HL-60/S4 treated with phorbol 12-myristate 13-acetate at 8.2 ng/mL for 4 days and 3 days (cell line): ENCODE results near the gene MAD1L1.

Source experiments
- in situ Hi-C: fragments of 300-500 bp; cut with MboI; formaldehyde crosslinking; loops from 2 replicates; pipeline ENCODE4 v1.15.0; 2022; ENCODE audit warnings: low sequenced_read_pairs

The MAD1L1 gene

DNA sequence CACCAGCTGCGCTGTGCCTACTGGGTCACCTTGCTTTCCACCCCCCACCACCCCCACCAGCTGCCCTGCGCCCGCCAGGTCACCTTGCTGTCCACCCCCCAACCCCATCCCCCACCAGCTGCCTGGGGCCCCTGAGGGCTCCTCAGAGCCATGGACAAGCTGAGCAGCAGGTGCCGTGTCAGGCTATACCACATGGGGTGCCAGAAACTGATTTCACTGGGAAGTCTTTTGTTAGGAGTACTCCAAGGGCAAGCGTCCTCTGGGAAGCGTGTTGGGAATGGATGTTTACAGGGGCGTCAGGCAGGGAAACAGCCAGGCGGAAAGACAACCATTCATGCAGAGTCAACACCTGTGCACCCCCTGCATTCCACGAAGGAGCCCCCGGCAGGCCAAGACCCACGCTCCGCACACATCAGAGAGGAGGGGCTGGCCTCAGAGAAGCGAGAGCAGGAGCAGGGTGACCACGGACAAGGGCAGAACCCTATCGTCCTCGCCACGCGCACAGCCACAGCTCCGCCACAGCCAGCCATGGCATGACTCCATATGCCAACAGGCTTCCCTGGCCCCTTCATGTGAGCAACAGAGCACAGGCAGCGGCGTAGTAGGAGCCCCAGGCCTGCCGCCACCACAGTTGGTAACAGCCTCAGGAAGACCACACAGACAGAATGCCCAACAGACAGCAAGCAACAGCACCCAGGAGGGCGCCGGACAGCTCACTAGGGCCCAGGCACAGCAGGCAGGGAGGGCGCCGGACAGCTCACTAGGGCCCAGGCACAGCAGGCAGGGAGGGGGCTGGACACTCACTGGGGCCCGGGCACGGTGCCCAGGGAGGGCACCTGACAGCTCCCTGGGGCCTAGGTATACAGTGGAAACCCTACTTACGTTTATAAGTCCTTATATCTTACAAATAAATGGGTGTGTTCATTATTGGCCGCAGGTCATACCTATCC, 180.8 kb downstream of the MAD1L1 start:
- in situ Hi-C loops: no loop called here

DNA sequence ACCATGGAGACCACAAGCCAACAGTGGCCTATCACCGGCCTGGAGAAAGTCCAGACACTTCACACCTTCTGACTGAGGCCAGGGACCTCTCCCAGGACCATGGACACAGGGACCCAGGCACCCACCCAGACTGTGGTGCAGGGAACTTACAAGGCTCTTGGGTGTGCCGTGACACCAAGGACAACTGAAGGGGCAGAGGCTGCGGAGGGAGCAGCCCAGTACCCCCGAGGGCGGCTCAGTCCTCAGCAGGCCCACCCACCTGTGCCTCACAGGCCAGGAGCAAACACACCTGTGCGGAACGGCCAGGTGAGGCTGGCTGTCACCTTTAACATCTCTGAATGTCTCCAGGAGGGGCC, 182.3 kb downstream of the MAD1L1 start:
- in situ Hi-C loops: no loop called here

DNA sequence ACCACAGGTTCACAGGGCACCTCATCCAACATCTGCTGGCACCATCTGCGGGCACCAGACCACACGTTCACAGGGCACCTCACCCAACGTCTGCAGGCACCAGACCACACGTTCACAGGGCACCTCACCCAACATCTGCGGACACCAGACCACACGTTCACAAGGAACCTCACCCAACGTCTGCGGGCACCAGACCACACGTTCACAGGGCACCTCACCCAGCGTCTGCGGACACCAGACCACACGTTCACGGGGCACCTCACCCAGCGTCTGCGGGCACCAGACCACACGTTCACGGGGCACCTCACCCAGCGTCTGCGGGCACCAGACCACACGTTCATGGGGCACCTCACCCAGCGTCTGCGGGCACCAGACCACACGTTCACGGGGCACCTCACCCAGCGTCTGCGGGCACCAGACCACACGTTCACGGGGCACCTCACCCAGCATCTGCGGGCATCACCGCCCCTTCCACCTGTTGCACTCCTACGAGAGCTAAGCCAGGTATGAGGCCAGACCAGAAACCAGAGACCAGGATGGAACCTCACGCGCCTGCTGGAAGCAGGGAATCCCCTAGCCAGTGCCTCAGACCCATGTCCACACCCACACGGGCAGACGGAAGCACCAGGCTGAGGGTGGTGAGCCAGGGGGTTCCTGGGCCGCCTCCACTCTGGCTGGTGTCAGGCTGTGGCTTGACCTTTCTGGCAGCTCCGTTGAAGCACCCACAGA, 182.8 kb downstream of the MAD1L1 start:
- in situ Hi-C loops: no loop called here

DNA sequence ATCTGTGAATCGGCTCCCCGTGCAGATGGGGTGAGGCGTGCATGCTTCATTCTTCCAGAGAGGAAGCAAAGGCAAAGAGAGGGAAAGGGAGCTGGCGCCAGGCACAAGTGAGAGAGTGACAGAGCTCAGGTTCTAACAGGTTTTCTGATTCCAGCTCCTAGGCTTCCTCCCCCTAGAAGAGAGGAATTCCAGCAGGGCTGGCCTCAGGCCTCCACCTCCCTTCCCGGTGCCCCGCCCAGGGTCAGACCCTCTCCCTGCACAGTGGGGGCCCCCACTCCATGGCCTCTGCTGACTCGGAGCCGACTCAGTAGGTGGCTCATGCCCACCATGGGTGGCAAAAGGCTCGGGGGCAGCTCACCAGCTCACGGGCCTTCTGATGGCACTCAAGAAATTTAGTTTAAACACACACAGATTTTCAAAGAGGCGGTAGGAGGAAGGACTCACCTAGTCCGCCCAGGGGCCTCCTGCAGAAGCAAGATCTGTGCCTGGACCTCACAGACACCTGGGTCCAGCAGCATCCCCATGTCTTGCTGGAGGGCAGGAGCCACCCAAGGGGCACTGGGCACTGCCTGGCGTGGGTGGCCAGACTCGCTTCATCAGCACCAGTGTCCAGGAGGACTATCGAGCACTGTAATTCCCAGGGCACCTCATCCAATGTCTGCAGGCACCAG, 183.5 kb downstream of the MAD1L1 start:
- in situ Hi-C loops: no loop called here

DNA sequence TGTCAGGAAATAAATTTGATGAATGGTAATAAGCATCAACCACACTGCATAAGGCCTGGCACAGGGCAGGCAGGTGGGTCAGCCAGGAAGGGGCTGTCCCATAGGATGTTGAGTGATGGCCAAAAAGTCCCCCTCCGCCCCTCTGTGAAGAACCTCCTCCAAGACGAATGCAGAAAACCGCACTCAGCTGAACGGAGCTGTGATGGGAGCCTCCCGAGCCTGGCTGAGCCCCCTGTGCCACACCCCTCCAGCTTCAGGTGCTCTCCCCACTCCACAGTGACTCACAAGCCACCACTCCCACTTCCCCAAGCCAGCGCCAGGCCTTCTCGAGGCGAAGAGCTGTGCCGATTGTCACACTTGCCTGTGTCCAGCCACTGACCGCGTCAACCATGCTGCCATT, 184.2 kb downstream of the MAD1L1 start:
- in situ Hi-C loops: no loop called here

DNA sequence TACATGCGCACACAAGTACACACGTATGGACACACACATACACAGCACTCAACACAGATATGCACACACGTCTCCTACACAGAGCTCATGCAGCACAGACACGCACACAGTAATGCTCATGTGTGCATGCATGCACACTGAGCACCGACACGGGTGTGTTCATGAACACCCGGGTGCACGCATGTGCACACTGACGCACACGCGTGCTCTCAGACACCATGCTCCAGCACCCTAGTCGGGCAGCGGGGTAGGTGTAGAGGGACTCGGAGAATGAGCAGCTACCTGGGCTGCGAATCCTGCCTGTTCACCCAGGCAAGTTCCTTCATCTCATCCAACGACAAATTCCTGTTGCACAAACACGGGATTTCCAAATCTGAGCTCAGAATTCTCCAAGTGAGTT, 184.7 kb downstream of the MAD1L1 start:
- in situ Hi-C loops: no loop called here

DNA sequence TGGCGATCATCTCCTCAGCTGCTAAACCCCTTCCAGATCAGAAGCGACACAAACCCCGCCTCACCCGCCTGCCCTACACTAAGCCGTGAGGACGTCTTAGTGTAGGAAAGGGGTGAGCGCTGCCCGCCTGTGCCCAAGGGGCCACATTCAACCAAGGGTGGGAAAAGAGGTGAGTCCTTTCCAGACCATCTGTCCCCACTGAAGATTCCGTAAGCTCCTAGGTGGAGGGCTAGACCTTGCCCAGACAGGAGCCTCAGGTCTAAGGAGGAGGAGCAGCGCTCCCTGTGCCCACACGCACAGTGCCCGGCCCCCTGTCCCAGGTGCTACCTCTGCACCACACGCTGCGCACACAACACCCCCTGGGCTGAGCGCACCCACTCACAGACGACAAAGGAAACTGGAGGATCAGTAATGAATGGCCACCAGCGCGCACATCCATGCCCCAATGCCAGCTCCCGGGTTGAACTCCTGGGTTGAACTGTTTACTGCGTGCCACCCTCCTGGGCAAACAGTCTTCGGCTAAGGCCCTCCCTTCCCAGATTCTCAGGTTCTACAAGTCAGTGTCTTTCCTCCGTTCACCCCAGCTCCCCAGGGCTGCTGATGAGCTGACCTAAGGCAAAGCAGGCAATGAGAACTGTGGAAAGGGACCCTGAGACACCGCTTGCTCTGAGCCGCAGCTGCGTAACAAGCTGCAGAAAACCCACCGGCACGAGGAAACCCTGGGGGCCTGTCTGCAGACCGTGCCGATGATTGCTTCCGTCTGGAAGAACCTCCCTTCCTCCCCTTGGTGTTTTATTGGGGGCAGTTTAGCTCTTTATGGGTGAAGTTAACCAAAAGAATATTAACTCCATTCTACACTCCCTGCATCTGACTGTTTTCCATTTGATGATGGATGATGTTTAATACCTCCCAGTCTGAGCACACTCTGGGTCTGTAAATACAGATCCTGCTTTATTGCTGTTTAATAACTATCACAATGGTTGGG, 185.9 kb downstream of the MAD1L1 start:
- in situ Hi-C loops: no loop called here

DNA sequence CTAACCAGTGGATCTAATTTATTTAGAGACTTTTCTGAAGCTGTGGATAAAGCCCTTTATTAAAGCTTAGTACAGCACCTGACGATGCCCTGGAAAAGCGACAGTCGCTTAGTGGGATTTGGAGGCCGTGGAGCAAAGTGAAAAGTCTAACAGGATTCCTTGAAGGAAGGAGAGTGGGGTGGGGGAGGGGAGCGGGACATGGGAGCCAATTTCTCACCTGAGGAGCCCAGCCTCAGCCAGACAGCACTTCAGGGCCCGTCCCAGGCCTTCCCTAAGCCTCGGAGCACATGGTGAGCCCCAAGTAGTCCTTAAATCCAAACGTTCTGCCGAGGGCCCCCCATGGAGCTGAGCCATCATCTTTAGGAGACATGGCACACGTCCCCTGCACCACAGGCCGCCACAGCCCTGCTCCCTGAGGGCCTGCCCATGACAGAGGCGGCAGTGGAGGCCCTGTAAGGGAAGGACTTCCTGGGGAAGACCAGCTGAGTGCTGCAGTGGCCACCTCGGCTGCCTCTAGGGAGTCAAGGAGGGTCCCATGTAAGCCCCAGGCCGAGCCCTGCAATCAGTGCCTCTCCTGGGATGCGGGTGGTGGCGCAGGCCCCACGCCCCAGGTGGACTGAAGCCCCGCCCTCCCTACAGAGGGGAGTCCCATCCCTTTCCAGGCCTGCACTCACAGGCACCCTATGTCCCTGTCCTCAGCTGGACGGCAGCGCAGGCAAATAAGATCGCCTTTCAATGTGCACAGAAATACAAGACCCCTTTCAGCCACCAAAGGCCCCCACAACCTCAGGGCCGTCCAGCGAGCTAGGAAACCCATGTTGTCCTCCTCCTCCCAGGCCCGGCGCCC, 187.0 kb downstream of the MAD1L1 start:
- in situ Hi-C loops: no loop called here

DNA sequence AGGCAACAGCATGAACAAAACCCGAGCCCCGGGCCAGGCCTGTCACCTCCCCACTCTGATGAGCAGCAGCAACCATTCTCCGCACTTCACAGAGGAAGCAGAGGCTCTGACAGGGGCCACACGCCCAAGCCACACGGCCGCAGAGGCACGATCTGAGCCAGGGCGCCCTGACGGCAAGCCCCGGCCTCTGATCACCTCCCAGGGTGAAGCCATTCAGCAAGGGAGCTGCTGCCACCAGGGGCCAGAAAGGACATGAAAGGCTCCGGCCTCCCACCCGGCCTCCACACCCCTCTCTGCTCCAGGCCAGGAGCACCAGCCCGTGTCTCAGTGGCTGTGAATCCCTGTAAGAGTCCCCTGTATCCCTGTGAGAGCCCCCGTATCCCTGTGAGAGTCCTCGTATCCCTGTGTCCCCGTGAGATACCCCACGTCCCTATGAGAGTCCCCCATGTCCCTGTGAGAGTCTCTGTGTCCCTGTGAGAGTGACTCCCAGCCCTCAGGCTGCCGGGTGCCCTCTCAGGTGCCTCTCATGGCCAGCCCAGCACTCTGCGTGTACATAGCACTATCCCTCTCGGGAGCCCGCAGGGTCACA, 187.8 kb downstream of the MAD1L1 start:
- in situ Hi-C loops: no loop called here

DNA sequence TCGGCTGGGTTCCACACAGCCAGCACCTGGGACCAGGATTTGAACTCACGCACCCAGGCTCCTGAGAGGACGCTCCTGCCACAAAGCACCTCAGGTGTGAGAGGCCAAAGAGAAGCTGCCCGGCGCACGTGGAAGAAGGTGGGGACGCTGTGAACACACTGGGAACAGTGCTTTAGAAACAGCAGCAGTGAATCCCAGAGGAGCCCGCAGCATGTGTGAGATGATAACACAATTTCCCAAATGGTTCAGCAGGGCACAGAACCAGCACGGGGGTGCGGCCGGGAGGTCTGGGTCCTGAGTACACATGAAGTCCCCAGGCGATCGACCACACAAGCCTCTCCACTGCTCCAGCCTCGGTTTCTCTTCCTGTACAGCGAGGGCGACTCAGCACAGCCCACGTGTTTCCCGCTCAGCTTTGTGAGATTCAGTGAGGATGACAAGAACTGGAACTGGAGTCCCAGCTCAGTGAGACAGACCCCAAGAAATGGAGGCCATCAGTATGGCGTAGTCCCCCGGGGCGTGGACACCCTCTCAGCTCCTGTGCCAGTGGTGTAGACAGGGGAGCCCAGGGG, 188.3 kb downstream of the MAD1L1 start:
- in situ Hi-C loops: no loop called here

DNA sequence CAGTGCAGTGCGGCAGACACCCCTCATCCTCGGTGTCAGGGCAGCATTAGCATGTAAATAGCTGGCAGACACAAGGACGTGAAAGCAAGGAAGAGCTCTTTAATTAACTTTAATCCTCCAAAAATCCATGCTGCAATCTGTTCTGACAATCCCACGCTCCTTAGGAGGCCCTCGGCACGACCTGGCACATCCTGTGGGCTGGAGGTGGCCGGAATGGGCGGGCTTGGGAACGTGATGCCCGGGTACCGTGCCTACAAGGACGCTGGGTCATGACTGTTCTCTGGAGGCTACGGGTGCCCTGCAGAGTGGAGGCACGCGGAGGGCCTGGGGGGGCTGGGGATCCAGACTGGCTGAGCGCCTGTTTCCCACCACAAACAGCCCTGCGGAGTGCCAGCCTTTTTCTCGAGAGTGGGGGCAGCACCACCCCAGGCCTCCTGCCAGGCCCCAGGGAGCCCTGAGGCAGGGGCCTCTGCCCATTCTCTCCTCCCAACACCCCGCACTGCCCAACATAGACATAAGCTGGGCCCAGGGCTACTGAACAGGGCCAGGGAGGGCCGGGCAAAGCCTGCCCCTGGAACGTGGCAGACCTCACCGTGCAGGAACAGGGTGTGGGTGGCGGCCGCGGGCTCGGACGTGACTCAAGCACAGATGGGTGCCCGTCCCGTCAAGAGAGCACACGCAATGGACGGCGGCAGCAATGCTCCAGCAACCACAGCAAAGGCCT, 189.3 kb downstream of the MAD1L1 start:
- in situ Hi-C loops: no loop called here

DNA sequence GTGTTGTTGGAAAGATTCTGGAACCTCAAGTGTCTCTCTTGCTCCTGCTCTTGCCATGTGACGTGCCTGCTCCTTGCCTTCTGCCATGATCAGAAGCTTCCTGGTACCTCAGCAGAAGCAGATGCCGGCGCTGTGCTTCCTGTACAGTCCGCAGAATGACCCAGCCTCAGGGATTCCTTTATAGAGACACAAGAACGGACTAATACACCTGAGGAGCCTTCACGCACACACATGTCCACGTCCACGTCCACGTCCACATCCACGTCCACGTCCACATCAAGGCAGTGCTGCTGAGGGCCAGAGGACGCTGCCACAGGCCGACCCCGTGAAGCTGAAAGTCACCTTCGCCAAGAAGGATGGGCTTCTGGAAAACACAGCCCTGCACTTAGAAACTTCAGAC, 190.1 kb downstream of the MAD1L1 start:
- in situ Hi-C loops: no loop called here

DNA sequence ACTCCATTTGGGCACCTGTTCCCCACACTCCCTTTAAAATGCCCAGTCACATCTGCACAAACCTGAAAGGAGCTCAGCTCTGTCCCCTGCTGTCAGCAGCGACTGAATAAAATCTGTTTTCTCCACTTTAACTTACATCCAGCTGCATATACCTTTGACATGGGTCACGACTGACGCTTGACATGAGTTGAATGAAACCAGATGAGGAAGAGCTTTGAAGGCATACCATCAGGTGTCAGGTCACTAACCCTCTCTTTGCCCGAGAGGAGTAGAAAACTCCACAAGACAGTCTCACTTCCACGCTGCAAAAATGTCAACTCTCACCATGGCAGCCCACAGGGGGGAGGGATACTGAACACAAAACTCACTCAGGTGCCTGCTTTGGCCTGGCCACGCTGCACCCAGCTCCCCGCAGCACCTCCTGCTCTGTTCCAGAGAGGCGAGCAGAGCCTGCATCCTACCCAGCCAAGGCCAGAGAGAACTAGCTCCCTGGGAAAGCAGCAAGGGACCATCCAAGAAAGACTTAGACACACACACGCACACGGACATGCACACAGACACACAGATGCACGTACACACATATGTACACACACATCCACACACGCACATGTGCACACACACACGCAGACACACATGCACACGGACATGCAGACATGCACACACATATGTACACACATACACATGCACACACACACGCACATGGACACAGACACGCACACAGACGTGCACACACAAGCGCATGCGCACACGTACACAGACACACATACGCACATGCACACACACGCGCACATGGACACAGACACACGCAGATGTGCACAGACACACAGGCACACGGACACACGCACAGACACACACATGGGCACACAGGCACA, 191.0 kb downstream of the MAD1L1 start:
- in situ Hi-C loops: no loop called here

DNA sequence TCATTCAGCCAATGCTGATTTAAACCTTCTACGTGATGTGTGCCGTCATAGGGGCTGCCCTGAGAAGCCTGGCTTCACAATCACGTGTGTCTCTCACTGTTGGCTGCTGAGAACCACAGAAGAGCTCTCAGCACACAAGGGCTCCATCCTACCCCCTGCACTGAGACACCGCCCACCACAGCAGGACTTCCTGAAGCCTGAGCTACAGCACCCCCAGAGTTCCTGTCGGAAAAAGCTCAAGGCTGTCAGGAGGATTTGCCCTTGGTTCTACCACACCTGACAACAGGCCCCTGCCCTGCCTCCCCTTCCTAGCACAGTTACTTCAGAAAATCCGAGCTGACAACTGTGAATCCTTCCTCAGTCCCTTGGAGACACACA, 191.9 kb downstream of the MAD1L1 start:
- in situ Hi-C loops: no loop called here

DNA sequence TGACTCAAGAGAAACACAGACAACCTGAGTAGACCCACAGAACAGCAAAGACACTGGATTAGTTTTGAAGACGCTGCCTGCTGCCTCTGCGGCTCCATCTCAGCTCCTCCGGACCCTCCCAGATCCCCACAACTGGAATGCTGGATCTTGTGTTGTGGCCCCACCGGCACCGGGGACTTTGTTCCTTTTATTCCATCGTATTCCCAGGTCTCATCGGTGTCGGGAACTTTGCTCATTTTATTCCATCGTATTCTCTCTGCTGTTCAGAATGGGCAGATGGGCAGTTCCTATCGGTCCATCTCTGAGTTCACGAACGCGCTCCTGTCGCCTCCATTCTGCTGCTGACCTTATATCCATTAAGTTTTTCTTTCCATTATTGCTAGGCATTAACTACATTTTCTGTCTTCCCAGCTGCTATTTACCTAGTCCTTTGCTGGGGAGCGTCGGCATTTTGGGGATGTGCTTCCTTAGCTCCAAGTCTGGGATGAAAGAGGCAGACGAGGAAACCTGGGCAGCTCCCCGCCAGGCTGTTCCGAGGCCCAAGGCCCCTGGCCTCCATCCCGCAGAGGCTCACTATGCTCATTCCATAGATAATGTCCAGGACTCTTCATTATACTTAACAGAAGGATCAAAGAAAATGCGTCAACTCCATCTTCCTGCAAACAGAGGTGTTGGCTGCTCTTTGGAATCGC, 192.4 kb downstream of the MAD1L1 start:
- in situ Hi-C loops: no loop called here

DNA sequence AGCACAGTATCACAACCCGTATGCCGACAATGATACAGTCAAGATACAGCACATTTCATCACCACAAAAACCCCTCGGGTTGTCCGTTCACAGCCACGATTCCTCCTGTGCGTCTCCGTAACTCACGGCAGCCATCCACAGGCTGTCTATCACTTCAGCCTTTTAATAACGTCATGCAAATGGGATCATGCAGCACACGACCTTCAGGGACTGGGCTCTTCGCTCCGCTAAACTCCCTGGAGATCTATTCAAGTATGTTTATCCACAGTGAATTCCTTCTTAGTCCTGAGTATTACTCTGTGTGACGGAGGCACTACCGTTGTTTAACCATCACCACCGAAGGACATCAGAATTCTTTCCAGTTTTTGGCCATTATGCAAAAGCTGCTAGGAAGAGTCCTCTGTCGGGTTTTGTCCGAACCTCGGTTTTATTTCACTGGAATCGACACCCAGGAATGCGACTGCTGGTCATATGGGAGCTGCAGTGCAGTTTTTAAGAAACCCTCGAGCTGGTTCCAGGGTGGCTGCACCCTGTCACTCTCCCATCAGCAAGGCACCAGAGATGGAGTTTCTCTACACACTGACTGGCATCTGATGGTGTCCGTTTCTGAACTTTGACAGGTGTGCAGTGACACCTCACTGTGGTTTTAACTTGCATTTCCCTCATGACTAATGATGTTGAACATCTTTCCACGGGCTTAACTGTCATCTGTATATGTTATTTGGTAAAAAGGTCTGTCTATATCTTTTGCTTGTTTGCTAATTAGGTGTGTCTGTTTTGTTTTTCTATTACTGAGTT, 193.6 kb downstream of the MAD1L1 start:
- in situ Hi-C loops: no loop called here
